OCI-LY3 (cell line): Measurements from ENCODE around the gene NIPSNAP3A.

Experiments used
- CTCF ChIP-seq: fragments of 200-600, 300-600 bp; sonication (generic); IDR thresholded peaks from 2 replicates; pipeline ENCODE4 v1.5.1; 2014; ENCODE audit warnings: antibody characterized with exemption, low read length, low read depth
- EZH2phosphoT487 ChIP-seq: fragments of 200-600 bp; shearing (Covaris generic); IDR thresholded peaks from 2 replicates; pipeline ENCODE4 v1.6.1; 2018; ENCODE audit warnings: antibody characterized with exemption, mixed run types, low read depth

DNA sequence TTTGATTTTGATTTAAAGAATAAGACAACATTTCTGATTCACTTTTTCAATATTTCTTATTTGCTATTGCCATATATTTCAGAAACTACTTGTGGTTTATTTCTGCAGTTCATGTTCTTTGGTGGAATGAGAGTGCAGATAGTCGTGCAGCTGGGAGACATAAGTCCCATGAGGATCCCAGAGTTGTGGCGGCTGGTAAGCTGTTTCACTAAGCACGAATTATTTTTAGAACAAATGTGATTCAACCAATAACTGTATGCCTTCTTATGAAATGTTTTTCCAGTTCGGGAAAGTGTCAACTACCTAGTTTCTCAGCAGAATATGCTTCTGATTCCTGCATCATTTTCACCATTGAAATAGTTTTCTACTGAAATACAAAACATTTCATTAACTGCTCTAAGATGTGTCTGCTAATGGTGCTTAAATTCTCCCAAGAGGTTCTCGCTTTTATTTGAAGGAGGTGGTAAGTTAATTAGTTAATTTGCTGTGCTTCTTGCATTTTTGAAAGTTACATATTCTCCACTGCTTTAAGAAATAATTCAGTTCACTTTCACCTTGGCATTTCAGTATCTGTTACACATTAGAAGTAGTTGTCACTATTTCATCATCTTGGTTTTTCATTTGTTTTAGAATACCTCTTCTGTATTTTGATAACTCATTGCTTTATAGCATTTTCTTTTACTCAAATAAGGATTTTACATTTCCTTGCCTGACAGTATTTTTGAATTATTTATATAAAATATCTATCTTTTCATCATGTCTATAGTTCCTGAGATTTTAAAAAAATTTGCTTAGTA lies 25.4 kb downstream of the NIPSNAP3A start:
- TF ChIP-seq CTCF = no peak
- no peak for TF ChIP-seq EZH2phosphoT487
